DND-41 (cell line): ENCODE data around the gene HAUS7.

Source experiments
- EZH2 ChIP-seq: IDR thresholded peaks from 3 replicates; pipeline ENCODE4 v1.6.1; 2012; ENCODE audit warnings: borderline replicate concordance, low read depth, mild to moderate bottlenecking, moderate library complexity, low read length, inconsistent platforms; ENCODE audit not compliant: severe bottlenecking
- TF ChIP-seq, protein P1 (sequence below): IDR thresholded peaks from 2 replicates; pipeline ENCODE4 v1.5.1; 2012; ENCODE audit warnings: borderline replicate concordance, low read length, moderate library complexity, mild to moderate bottlenecking; ENCODE audit not compliant: poor library complexity, severe bottlenecking; ENCODE audit errors: extremely low read depth

DNA sequence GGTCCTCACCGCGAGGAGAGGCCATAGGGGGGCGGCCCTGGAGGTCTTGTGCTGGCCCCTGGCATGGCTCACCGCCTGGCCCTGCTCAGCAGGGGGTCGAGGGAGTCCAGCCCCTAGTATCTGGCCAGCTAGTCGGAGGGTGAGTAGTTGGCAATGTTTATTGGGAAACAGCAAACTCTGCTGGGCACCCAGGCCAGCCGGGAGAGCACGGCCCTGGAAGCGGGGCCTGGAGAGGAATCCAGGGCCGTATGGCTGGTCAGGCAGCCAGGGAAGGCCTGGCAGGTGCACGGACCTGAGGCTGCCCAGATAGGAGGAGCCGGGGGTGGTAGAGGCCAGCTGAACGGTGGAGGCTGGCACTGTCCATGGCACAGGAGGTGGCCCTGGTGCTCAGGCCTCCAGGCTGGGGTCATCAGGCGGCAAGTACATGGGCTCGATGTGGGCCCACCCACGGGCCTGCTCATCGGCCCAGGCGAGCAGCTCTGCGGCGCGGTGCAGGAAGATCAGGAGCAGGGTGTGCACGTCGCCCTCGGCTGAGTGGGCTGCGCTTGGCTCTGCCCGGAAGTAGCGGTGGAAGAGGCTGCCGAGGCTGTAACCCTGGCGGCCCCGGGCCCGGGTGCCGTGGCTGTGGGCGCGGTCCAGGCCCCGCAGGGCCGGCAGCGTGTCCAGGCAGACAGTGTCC is 25.9 kb downstream of the HAUS7 start:
- TF ChIP-seq EZH2: no peak
- TF ChIP-seq, protein P1, sequence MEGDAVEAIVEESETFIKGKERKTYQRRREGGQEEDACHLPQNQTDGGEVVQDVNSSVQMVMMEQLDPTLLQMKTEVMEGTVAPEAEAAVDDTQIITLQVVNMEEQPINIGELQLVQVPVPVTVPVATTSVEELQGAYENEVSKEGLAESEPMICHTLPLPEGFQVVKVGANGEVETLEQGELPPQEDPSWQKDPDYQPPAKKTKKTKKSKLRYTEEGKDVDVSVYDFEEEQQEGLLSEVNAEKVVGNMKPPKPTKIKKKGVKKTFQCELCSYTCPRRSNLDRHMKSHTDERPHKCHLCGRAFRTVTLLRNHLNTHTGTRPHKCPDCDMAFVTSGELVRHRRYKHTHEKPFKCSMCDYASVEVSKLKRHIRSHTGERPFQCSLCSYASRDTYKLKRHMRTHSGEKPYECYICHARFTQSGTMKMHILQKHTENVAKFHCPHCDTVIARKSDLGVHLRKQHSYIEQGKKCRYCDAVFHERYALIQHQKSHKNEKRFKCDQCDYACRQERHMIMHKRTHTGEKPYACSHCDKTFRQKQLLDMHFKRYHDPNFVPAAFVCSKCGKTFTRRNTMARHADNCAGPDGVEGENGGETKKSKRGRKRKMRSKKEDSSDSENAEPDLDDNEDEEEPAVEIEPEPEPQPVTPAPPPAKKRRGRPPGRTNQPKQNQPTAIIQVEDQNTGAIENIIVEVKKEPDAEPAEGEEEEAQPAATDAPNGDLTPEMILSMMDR: no peak
